WTC11 (cell line): ENCODE measurements around the gene SENP1.

Experiments
- ELF4 ChIP-seq: sonication (generic); formaldehyde crosslinking; IDR thresholded peaks from 2 replicates; pipeline ENCODE4 v1.8.1; 2022; ENCODE audit warnings: low read depth, mild to moderate bottlenecking, moderate library complexity, missing genetic modification reagents
- FOXJ3 ChIP-seq: sonication (generic); formaldehyde crosslinking; IDR thresholded peaks from 2 replicates; pipeline ENCODE4 v1.9.0; 2021; ENCODE audit warnings: missing genetic modification reagents, mild to moderate bottlenecking, borderline replicate concordance
- HMGXB4 ChIP-seq: sonication (generic); formaldehyde crosslinking; IDR thresholded peaks from 2 replicates; pipeline ENCODE4 v1.8.1; 2023; ENCODE audit warnings: mild to moderate bottlenecking, moderate library complexity, missing genetic modification reagents
- JUN ChIP-seq: sonication (generic); formaldehyde crosslinking; IDR thresholded peaks from 2 replicates; pipeline ENCODE4 v1.8.0; 2023; ENCODE audit warnings: mild to moderate bottlenecking, missing genetic modification reagents
- PRDM15 ChIP-seq: sonication (generic); formaldehyde crosslinking; IDR thresholded peaks from 2 replicates; pipeline ENCODE4 v1.8.0; 2022; ENCODE audit warnings: missing genetic modification reagents
- SMAD3 ChIP-seq: sonication (generic); formaldehyde crosslinking; IDR thresholded peaks from 2 replicates; pipeline ENCODE4 v1.8.0; 2022; ENCODE audit warnings: missing genetic modification reagents, mild to moderate bottlenecking, borderline replicate concordance
- SP1 ChIP-seq: sonication (generic); formaldehyde crosslinking; conservative IDR thresholded peaks from 2 replicates; pipeline ENCODE4 v1.8.1; 2022; ENCODE audit warnings: missing genetic modification reagents
- ZBTB21 ChIP-seq: sonication (generic); formaldehyde crosslinking; IDR thresholded peaks from 2 replicates; pipeline ENCODE4 v1.8.1; 2023; ENCODE audit warnings: mild to moderate bottlenecking, missing genetic modification reagents, borderline replicate concordance
- ZNF138 ChIP-seq: sonication (generic); formaldehyde crosslinking; conservative IDR thresholded peaks from 2 replicates; pipeline ENCODE4 v1.8.1; 2022; ENCODE audit warnings: mild to moderate bottlenecking, moderate library complexity, missing genetic modification reagents
- TF ChIP-seq, protein P1 (sequence below): fragments of 200-600 bp; IDR thresholded peaks from 2 replicates; pipeline ENCODE4 v1.8.0; 2022; ENCODE audit warnings: antibody characterized with exemption
- TF ChIP-seq, protein P2 (sequence below): sonication (generic); formaldehyde crosslinking; IDR thresholded peaks from 2 replicates; pipeline ENCODE4 v1.8.0; 2023; ENCODE audit warnings: missing genetic modification reagents
- TF ChIP-seq, protein P3 (sequence below): sonication (generic); formaldehyde crosslinking; IDR thresholded peaks from 2 replicates; pipeline ENCODE4 v1.8.1; 2023; ENCODE audit warnings: mild to moderate bottlenecking, missing genetic modification reagents

GRCh38 chr12:48003226-48004052 lies 102.4 kb downstream of the SENP1 start:
- no peak for TF ChIP-seq FOXJ3
- no peak for TF ChIP-seq ZNF138 (CRISPR knock-in tag)
- no peak for TF ChIP-seq PRDM15
- no peak for TF ChIP-seq ZBTB21 (CRISPR knock-in tag)
- no peak for TF ChIP-seq SMAD3 (CRISPR knock-in tag)
- TF ChIP-seq, protein P1, sequence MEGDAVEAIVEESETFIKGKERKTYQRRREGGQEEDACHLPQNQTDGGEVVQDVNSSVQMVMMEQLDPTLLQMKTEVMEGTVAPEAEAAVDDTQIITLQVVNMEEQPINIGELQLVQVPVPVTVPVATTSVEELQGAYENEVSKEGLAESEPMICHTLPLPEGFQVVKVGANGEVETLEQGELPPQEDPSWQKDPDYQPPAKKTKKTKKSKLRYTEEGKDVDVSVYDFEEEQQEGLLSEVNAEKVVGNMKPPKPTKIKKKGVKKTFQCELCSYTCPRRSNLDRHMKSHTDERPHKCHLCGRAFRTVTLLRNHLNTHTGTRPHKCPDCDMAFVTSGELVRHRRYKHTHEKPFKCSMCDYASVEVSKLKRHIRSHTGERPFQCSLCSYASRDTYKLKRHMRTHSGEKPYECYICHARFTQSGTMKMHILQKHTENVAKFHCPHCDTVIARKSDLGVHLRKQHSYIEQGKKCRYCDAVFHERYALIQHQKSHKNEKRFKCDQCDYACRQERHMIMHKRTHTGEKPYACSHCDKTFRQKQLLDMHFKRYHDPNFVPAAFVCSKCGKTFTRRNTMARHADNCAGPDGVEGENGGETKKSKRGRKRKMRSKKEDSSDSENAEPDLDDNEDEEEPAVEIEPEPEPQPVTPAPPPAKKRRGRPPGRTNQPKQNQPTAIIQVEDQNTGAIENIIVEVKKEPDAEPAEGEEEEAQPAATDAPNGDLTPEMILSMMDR: no peak
- no peak for TF ChIP-seq HMGXB4 (CRISPR knock-in tag)
- TF ChIP-seq SP1: no peak
- TF ChIP-seq JUN (CRISPR knock-in tag): no peak
- no peak for TF ChIP-seq ELF4 (CRISPR knock-in tag)
- TF ChIP-seq, protein P2, sequence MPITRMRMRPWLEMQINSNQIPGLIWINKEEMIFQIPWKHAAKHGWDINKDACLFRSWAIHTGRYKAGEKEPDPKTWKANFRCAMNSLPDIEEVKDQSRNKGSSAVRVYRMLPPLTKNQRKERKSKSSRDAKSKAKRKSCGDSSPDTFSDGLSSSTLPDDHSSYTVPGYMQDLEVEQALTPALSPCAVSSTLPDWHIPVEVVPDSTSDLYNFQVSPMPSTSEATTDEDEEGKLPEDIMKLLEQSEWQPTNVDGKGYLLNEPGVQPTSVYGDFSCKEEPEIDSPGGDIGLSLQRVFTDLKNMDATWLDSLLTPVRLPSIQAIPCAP (CRISPR knock-in tag): no peak
- TF ChIP-seq, protein P3, sequence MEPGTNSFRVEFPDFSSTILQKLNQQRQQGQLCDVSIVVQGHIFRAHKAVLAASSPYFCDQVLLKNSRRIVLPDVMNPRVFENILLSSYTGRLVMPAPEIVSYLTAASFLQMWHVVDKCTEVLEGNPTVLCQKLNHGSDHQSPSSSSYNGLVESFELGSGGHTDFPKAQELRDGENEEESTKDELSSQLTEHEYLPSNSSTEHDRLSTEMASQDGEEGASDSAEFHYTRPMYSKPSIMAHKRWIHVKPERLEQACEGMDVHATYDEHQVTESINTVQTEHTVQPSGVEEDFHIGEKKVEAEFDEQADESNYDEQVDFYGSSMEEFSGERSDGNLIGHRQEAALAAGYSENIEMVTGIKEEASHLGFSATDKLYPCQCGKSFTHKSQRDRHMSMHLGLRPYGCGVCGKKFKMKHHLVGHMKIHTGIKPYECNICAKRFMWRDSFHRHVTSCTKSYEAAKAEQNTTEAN (CRISPR knock-in tag): no peak
